HEK293 (cell line): ENCODE data around the gene PPP2R3C.

Source experiments
- CTCF ChIA-PET: fragments of 350-600 bp; formaldehyde crosslinking; extraction: SDS; loops from one replicate; lab custom pipeline; 2021; ENCODE audit warnings: antibody characterized with exemption; lab: Yijun Ruan, JAX
- POLR2A ChIA-PET: fragments of 300-600 bp; formaldehyde crosslinking; extraction: SDS; loops from one replicate; lab custom pipeline; 2020; ENCODE audit warnings: antibody characterized with exemption, inconsistent platforms; lab: Yijun Ruan, JAX
- H3K27ac ChIP-seq: fragments of 200-500 bp; sonication (Bioruptor generic); 2 replicates; pipeline ENCODE4 v1.5.1; 2014; ENCODE audit warnings: low read depth, low read length, control low read depth, inconsistent platforms; ENCODE audit errors: extremely low read depth
- H3K36me3 ChIP-seq, 2 experiments: fragments of 200-500 bp in 1 of 2; sonication (Bioruptor generic) in 1 of 2; 1 replicate in 1 of 2; 2 replicates in 1 of 2; pipeline ENCODE4 v1.5.1; 2014 to 2017; ENCODE audit warnings: inconsistent platforms in 2 of 2, low read length in 2 of 2; ENCODE audit not compliant: control insufficient read depth in 2 of 2, insufficient read depth in 1 of 2
- H3K4me1 ChIP-seq: fragments of 200-500 bp; sonication (Bioruptor generic); 2 replicates; pipeline ENCODE4 v1.5.1; 2014; ENCODE audit warnings: mild to moderate bottlenecking, low read length, inconsistent platforms; ENCODE audit not compliant: control insufficient read depth, insufficient read depth
- H3K4me3 ChIP-seq: 2 replicates; pipeline ENCODE4 v1.5.1; 2011; ENCODE audit warnings: low read depth, mild to moderate bottlenecking, control low read depth, low read length, moderate library complexity
- H3K9me3 ChIP-seq: fragments of 200-500 bp; sonication (Bioruptor generic); 2 replicates; pipeline ENCODE4 v1.5.1; 2014; ENCODE audit warnings: low read depth, low read length, inconsistent platforms; ENCODE audit not compliant: control insufficient read depth, insufficient read depth
- ELK4 ChIP-seq: IDR thresholded peaks from 2 replicates; pipeline ENCODE4 v1.6.1; 2011; ENCODE audit warnings: mild to moderate bottlenecking, low read depth, low read length, borderline replicate concordance
- GFI1B ChIP-seq: fragments of 450-650 bp; formaldehyde crosslinking; IDR thresholded peaks from 2 replicates; pipeline ENCODE4 v1.5.1; 2016; ENCODE audit warnings: missing biosample characterization, missing genetic modification characterization
- KLF8 ChIP-seq: fragments of 450-650 bp; formaldehyde crosslinking; IDR thresholded peaks from 2 replicates; pipeline ENCODE4 v1.5.1; 2016; ENCODE audit warnings: missing biosample characterization, missing genetic modification characterization
- TSHZ1 ChIP-seq: fragments of 450-650 bp; formaldehyde crosslinking; IDR thresholded peaks from 2 replicates; pipeline ENCODE4 v1.5.1; 2016; ENCODE audit warnings: missing biosample characterization, missing genetic modification characterization, borderline replicate concordance
- ZFP3 ChIP-seq: fragments of 450-650 bp; formaldehyde crosslinking; IDR thresholded peaks from 2 replicates; pipeline ENCODE4 v1.5.1; 2016; ENCODE audit warnings: low read depth, missing biosample characterization, missing genetic modification characterization
- ZNF112 ChIP-seq: fragments of 450-650 bp; formaldehyde crosslinking; IDR thresholded peaks from 2 replicates; pipeline ENCODE4 v1.5.0; 2017; ENCODE audit warnings: missing biosample characterization, missing genetic modification characterization
- ZNF148 ChIP-seq: fragments of 450-650 bp; formaldehyde crosslinking; IDR thresholded peaks from 2 replicates; pipeline ENCODE4 v1.5.0; 2017; ENCODE audit warnings: missing biosample characterization, missing genetic modification characterization, borderline replicate concordance
- ZNF169 ChIP-seq: fragments of 450-650 bp; formaldehyde crosslinking; IDR thresholded peaks from 2 replicates; pipeline ENCODE4 v1.5.1; 2016; ENCODE audit warnings: missing biosample characterization, missing genetic modification characterization
- ZNF18 ChIP-seq: fragments of 450-650 bp; formaldehyde crosslinking; IDR thresholded peaks from 2 replicates; pipeline ENCODE4 v1.5.1; 2016; ENCODE audit warnings: missing biosample characterization, missing genetic modification characterization
- ZNF280C ChIP-seq: fragments of 450-650 bp; formaldehyde crosslinking; IDR thresholded peaks from 2 replicates; pipeline ENCODE4 v1.5.1; 2016; ENCODE audit warnings: missing biosample characterization, missing genetic modification characterization
- ZNF302 ChIP-seq: fragments of 450-650 bp; formaldehyde crosslinking; IDR thresholded peaks from 2 replicates; pipeline ENCODE4 v1.5.1; 2016; ENCODE audit warnings: missing biosample characterization, missing genetic modification characterization, low read depth
- ZNF391 ChIP-seq: fragments of 450-650 bp; formaldehyde crosslinking; IDR thresholded peaks from 2 replicates; pipeline ENCODE4 v1.5.1; 2016; ENCODE audit warnings: low read depth, missing biosample characterization, missing genetic modification characterization, borderline replicate concordance
- ZNF394 ChIP-seq: fragments of 450-650 bp; formaldehyde crosslinking; IDR thresholded peaks from 2 replicates; pipeline ENCODE4 v1.5.1; 2016; ENCODE audit warnings: missing biosample characterization, missing genetic modification characterization, mild to moderate bottlenecking, moderate library complexity, borderline replicate concordance
- ZNF398 ChIP-seq: fragments of 450-650 bp; formaldehyde crosslinking; IDR thresholded peaks from 2 replicates; pipeline ENCODE4 v1.5.1; 2017; ENCODE audit warnings: missing biosample characterization, missing genetic modification characterization
- ZNF404 ChIP-seq: fragments of 450-650 bp; formaldehyde crosslinking; IDR thresholded peaks from 2 replicates; pipeline ENCODE4 v1.5.1; 2017; ENCODE audit warnings: missing biosample characterization, missing genetic modification characterization
- ZNF544 ChIP-seq: fragments of 450-650 bp; formaldehyde crosslinking; IDR thresholded peaks from 2 replicates; pipeline ENCODE4 v1.5.0; 2017; ENCODE audit warnings: missing biosample characterization, missing genetic modification characterization
- ZNF658 ChIP-seq: fragments of 450-650 bp; formaldehyde crosslinking; IDR thresholded peaks from 2 replicates; pipeline ENCODE4; 2016; ENCODE audit warnings: missing biosample characterization, missing genetic modification characterization
- ZNF660 ChIP-seq: fragments of 450-650 bp; IDR thresholded peaks from 2 replicates; pipeline ENCODE4 v1.5.1; 2018; ENCODE audit warnings: missing biosample characterization, mild to moderate bottlenecking, missing genetic modification characterization
- ZSCAN18 ChIP-seq: fragments of 450-650 bp; formaldehyde crosslinking; IDR thresholded peaks from 2 replicates; pipeline ENCODE4 v1.5.1; 2016; ENCODE audit warnings: missing biosample characterization, missing genetic modification characterization

PPP2R3C gene

GRCh38 chr14:35088514-35088913 lies 33.3 kb downstream of the PPP2R3C start:
- H3K4me1 ChIP-seq, result no peaks in the 10 kb centered on the region
- no peak overlapping the region for H3K4me3 ChIP-seq
- no peaks in the 10 kb centered on the region for H3K9me3 ChIP-seq
- TF ChIP-seq ZNF391 (tag by site-specific recombination), result no peak
- TF ChIP-seq ZNF544, result no peak
- TF ChIP-seq ZFP3 (tag by site-specific recombination), result no peak
- no peak for TF ChIP-seq ZSCAN18 (tag by site-specific recombination)
- no peak for TF ChIP-seq ZNF398 (tag by site-specific recombination)
- no peak for TF ChIP-seq ZNF394 (tag by site-specific recombination)
- TF ChIP-seq ZNF169, result no peak
- TF ChIP-seq ZNF112 (tag by site-specific recombination), result no peak
- CTCF ChIA-PET, result no interaction called here
- POLR2A ChIA-PET, result no interaction called here
- H3K27ac ChIP-seq, result no peak overlapping the region
- H3K36me3 ChIP-seq, result peaks cover 39 to 43% of the 10 kb centered on the region in 2 experiments

GRCh38 chr14:35085441-35085840 lies 36.3 kb downstream of the PPP2R3C start:
- Histone ChIP-seq H3K27ac (no peak overlapping the region), H3K4me1 (no peaks in the 10 kb centered on the region), H3K9me3 (no peaks in the 10 kb centered on the region), H3K4me3 (no peak overlapping the region), H3K36me3 (peaks cover 38 to 50% of the 10 kb centered on the region in 2 experiments)
- ChIA-PET CTCF (no interaction called here), POLR2A (no interaction called here)
- no peak for TF ChIP-seq ELK4
- TF ChIP-seq ZNF660 (tag by site-specific recombination), result no peak
- TF ChIP-seq ZNF658, result no peak
- no peak for TF ChIP-seq ZNF280C (tag by site-specific recombination)
- TF ChIP-seq ZNF302 (tag by site-specific recombination), result no peak
- no peak for TF ChIP-seq ZNF404
- no peak for TF ChIP-seq ZNF148 (tag by site-specific recombination)
- TF ChIP-seq ZNF18 (tag by site-specific recombination), result no peak
- no peak for TF ChIP-seq GFI1B (tag by site-specific recombination)
- no peak for TF ChIP-seq KLF8 (tag by site-specific recombination)
- TF ChIP-seq TSHZ1 (tag by site-specific recombination), result no peak
